GM21528 (cell line): ENCODE results near the gene ASCL2.

ENCODE experiments used
- ATAC-seq: cut with Tn5 transposase; IDR thresholded peaks from one replicate; pipeline ENCODE4 v1.9.1; 2021; ENCODE audit warnings: mild to moderate bottlenecking, moderate library complexity; ENCODE audit not compliant: unreplicated experiment, low FRiP score

The ASCL2 gene

GRCh38 chr11:2270322-2271076 lies at the start of gene ASCL2:
Gene ASCL2, minus strand, starts transcription at chr11:2270588. Its CDS starts 256 bp downstream, at chr11:2270332.
- no peak for ATAC-seq

GRCh38 chr11:2319791-2320472 lies 49.5 kb upstream of the ASCL2 start:
- ATAC-seq, result no peak

GRCh38 chr11:2318707-2319106 lies 48.3 kb upstream of the ASCL2 start:
- no peak for ATAC-seq

- no peak for ATAC-seq
Measured at GRCh38 chr11:2318123-2318522, 47.7 kb upstream of the ASCL2 start.

GRCh38 chr11:2317354-2318050 lies 47.1 kb upstream of the ASCL2 start:
- ATAC-seq, result no peak

GRCh38 chr11:2316963-2317244 lies 46.5 kb upstream of the ASCL2 start:
- ATAC-seq, result no peak

GRCh38 chr11:2316169-2316962 lies 46.0 kb upstream of the ASCL2 start:
- ATAC-seq, result no peak

- no peak for ATAC-seq
Measured at GRCh38 chr11:2315395-2316168, 45.2 kb upstream of the ASCL2 start.

- no peak for ATAC-seq
Measured at GRCh38 chr11:2314525-2315394, 44.4 kb upstream of the ASCL2 start.

- ATAC-seq, result no peak
Measured at GRCh38 chr11:2314136-2314524, 43.7 kb upstream of the ASCL2 start.

- no peak for ATAC-seq
Measured at GRCh38 chr11:2313051-2313951, 42.9 kb upstream of the ASCL2 start.

- ATAC-seq, result no peak
Measured at GRCh38 chr11:2312232-2313042, 42.0 kb upstream of the ASCL2 start.

- no peak for ATAC-seq
Measured at GRCh38 chr11:2311353-2312133, 41.2 kb upstream of the ASCL2 start.

GRCh38 chr11:2310786-2311352 lies 40.5 kb upstream of the ASCL2 start:
- no peak for ATAC-seq

- ATAC-seq, result no peak
Measured at GRCh38 chr11:2310073-2310785, 39.8 kb upstream of the ASCL2 start.
